Renal cortex interstitium (tissue), 11 donors: ENCODE results near the gene IQCE. TPM values are rescaled to one million over a fixed set of nuclear protein-coding genes. Genes with fewer than 3 reads are reported as not detected.
"Not testable (repeated sequence)": the region's sequence is repeated elsewhere in the genome, so short reads cannot be mapped to it uniquely, and the experiment has no call there.

ENCODE experiments used
- DNase-seq, 11 donors: peaks; one replicate each; pipeline ENCODE4 v3.0.0-alpha.2; 2013; ENCODE audit warnings: low read depth in 9 of 11, low spot score in 4 of 11; ENCODE audit errors: extremely low read depth in 1 of 11
- polyA plus RNA-seq, 3 donors: library from polyadenylated mRNA; unstranded; fragments of 120-200 nt; gene quantifications; one replicate each; pipeline ENCODE4 v1.2.1, GENCODE V29; 2013; ENCODE audit not compliant: insufficient read length in 3 of 3

The IQCE gene
- polyA plus RNA-seq, 3 donors, result 19.7 to 26.2 (median 24.2) TPM

GRCh38 chr7:2542916-2543871 lies 15.6 kb upstream of the IQCE start:
- no peak for DNase-seq

- no peak for DNase-seq
Measured at GRCh38 chr7:2544541-2545188, 14.1 kb upstream of the IQCE start.

DNA sequence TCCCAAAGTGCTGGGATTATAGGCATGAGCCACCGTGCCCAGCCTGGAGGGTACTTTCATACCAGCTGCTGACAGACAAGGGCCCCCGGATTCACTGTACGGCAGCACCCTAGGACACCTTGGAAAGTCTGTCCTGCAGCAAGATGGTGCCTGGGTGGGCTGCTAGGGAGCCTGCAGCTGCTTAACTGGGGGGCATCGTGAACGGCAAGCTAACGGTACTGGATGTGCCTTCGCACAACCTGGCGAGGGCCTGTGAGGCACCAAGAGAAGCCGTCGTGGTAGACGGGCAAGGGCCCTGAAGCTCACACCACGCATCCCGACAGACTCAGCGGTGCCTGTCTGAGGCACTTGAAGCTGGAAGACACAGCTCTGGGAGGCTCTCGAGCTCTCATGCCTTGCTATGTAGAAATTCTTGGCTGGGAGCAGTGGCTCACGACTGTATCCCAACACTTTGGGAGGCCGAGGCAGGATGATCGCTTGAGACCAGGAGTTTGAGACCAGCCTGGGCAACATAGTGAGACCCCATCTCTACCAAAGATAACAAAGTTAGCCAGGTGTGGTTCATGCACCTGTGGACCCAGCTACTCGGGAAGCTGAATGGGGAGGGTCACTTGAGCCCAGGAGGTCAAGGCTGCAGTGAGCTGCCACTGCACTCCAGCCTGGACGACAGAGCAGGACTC lies 12.9 kb upstream of the IQCE start:
- DNase-seq, result no peak

DNA sequence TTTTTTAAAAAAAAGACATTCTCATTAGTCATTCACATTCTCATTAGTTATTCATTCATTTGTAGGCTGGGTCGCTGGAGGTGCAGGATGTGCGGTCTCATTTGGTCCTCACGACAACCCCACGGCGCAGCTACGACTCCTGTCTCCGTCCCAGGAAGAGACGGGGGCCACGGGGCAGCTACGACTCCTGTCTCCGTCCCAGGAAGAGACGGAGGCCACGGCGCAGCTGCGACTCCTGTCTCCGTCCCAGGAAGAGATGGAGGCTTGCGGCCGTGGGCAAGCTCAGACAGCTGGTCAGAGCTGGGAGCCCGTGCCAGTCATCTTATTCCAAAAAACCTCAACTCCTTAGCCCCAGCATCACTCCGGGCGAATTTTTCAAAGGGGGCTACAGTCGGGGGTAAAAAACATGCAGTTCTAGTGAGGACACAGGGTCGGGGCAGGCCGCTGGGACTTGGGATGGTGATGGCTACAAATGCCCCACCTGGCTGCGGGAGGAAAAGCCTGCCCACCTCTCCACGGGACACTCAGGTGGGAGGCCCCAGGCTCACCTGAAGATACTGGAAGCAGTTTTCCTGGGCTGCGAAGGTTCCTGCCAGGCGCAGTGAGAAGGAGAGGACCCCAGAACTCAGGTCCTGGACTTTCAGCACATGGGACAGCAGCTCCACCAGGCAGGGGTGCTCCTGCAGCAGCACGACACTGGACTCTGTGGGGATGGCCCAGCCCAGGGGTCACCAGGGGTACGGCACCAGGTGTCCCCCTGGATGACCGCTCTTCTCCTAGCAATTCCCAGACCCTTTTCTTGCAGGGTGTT lies 11.8 kb upstream of the IQCE start:
- no peak for DNase-seq

DNA sequence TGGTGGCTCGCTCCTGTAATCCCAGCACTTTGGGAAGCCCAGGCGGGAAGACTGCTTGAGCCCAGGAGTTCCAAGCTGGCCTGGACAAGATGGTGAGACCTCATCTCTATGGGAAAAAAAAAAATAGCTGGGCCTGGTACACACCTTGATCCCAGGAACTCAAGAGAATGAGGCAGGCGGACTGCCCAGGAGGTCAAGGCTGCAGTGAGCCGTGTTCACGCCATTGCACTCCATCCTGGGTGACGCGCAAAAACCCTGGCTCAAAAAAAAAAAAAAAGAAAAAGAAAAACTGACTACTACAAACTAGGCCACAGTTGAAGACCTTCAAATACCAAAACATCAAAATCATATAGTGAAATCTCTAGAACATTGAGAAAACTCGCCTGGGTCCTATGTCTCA lies 7.4 kb upstream of the IQCE start:
- no peak for DNase-seq

DNA sequence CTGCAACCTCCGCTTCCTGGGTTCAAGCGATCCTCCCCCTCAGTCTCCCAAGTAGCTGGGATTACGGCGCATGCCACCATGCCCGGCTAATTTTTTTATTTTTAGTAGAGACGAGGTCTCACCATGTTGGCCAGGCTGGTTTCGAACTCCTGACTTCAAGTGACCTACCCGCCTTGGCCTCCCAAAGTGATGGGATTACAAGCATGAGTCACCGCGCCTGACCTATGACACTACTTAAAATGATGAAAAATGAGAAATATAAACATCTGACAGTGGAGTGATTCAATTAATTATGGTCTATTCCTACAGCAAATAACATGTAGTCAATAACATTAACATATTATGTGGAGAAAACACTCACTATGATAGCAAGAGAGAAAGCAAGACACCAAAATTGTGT lies 5.7 kb upstream of the IQCE start:
- no peak for DNase-seq

- no peak for DNase-seq
Measured at GRCh38 chr7:2553831-2554581, 4.8 kb upstream of the IQCE start.

GRCh38 chr7:2554661-2555111 lies 4.1 kb upstream of the IQCE start:
- DNase-seq, result no peak

DNA sequence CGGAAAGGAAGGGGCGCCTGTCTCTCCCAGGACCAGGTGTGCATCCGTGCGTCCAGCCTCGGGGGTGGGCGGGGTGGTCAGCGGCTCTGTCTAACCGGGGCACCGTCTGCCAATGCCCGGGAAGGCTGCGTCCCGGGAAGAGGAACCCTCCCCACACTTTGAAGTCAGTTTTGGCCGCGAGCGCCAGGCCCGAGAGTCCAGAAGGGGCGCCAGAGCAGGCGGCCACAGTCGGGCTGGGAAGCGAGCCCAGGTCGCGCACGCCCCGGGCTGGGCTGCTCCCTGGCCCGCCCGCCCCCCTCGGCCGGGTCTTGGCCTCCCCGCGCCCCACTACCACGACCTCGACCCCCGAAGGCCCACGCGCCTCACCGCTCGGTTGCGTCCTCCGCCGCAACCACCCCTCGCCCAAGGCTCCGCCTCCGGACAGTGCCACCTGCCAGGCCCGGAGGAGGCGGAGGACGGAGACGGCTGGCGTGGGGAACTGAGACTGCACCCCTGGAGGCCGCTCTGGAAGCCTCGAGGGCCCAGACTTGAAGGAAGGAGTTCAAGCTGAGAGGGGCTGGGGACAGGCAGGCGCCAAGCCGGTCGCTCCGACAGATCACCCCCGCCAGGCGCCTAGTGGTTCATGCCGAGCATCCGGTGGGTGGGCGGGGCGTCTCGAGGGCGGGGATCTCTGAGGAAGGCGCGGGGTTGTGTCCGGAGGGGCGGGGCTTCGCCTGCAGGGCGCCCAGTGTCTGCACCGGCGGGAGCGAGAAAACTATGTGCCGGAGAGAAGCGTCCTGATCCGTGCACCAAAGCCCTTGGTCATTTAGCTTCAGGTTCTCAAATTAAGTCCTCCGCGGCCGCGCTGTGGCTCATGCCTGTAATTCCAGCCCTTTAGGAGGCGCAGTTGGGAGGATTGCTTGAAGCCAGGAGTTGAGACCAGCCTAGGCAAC lies 3.4 kb upstream of the IQCE start, which contains the start of gene BRAT1:
Gene BRAT1 (minus strand): TSS at position 404 of the 932 bp plus-strand sequence. CDS start 1,093 bp downstream, outside the sequence.
- peak; percentile 75 to 91 (median 88) for DNase-seq

DNA sequence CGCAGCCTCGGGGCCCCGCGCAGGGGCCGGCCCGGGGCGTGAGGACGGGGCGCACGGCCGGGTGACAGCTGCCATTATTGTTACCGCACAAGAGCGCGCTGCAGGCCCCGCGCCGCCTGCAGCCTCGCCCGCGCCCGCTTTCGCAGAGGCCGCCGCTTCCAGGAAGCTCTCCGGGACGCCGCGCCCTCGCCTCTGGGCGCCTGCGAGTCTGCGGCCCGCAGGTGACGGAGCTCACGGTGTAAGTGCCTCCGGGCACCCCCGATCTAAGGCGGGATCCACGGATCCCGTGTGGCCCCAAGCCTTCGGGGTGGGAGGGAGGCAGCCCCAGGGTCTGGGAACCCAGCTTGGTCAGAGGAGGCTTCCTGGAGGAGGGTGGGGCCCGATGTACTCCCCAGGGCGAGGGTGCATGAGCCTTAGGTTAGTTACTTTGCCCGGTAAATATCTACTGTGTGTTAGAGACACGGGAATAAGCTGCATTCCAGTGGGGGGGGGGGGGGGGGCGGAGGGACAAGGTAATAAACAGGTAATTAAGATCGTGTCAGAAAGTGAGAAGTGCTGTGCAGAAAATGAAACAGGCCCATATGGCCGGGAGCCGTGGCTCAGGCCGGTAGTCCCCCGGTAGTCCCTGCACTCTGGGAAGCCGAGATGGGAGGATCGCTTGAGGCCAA lies 638 bp downstream of the IQCE start:
- no peak for DNase-seq

DNA sequence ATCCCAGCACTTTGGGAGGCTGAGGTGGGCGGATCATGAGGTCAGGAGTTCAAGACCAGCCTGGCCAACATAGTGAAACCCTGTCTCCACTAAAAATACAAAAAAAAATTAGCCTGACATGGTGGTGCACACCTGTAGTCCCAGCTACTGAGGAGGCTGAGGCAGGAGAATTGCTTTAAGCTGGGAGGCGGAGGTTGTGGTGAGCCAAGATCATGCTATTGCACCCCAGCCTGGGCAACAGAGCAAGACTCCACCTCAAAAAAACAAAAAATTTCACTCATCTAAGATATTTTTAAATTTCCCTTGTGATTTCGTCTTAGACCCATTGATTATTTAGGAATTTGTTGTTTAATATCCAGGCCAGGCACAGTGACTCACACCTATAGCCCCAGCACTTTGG lies 5.2 kb downstream of the IQCE start:
- not testable (repeated sequence) for DNase-seq

- no peak for DNase-seq
Measured at GRCh38 chr7:2564970-2565540, 6.3 kb downstream of the IQCE start.

- no peak for DNase-seq
Measured at GRCh38 chr7:2566348-2566889, 7.6 kb downstream of the IQCE start.

- DNase-seq, result no peak
Measured at GRCh38 chr7:2566890-2567678, 8.3 kb downstream of the IQCE start.

DNA sequence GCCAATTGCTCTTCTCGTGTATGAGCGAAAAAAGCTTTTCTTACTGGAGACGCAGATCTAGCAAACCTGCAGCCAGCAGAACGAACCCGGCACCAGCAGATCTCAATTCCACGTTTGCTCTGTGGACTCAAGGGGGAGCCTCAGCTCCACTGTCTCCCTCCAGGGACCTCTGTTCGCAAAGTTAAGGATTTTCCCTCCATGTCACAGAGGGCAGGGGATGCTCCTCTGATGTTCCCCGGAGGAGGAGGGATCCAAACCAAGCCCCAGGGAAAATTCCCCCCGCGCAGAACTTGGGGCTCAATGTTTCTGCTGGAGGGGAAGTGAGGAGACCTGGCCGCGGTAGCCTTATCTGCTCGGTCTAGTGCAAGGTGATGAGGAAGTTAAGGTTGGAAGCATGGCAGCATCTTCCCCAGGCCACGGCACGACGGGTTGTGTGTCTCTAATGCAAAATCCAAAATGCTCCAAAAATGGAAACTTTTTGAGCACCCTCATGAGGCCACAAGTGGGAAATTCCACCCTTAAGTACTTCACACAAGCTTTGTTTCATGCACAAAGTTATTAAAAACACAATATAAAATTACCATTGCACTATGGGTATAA lies 9.0 kb downstream of the IQCE start:
- no peak for DNase-seq
